Retinal pigment epithelial cell (primary cell): Measurements from ENCODE around the gene GLCE.

Experiments
- DNase-seq: peaks from one replicate; pipeline ENCODE4 v3.0.0-alpha.2; 2010; ENCODE audit warnings: low read depth
- H3K4me3 ChIP-seq: 2 replicates; pipeline ENCODE4 v1.5.1; 2011; ENCODE audit warnings: mild to moderate bottlenecking, low read length, control low read depth, moderate library complexity
- TF ChIP-seq, protein P1 (sequence below): conservative IDR thresholded peaks from 2 replicates; pipeline ENCODE4 v1.5.1; 2011; ENCODE audit warnings: low read depth, low read length, control low read depth, inconsistent platforms

GLCE gene

DNA sequence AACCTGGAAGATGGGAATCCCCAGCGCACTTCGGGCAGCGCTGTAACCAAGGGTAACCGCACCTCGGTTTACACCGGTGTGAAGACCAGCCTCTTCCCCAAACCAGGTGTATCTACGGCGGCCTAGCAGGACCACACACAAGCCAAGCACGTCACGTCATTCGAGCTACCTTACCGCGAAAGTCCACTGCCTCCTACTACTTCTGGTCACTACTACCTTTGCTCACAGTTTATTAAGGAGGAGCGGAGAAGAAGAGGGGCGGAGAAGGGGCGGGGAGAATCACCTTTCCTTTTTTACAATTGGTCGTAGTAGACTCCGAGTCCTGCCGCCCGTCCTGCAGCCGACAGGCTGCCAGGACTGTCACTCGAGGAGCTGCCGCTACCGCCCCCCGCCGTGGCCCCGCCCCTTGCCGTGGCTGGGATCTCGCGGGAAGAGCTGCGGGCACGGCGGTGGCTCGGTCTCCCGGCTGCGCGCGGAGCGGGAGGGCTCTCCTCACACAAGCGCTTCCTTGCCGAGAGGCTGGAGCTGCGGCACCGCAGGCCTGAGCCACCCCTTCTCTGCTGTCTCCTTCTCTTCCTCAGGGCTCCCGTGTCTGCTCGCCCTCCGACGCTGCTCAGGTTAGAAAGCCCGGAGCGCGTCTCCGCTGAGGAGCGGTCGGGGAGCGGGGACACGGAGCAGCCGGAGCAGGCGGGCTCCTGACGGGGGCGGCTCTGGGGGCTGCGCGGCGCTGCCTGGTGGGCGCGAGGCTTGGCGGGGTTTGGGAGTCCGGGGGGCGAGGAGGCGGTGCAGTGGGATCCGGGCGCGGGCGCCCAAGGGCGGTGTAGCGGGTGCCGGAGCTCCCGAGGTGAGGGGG lies at the start of gene GLCE:
Gene GLCE, plus strand, starts transcription at position 495 of the 853 bp plus-strand sequence. CDS start 95,172 bp downstream, outside the sequence.
- DNase-seq: peak; percentile 85
- TF ChIP-seq, protein P1, sequence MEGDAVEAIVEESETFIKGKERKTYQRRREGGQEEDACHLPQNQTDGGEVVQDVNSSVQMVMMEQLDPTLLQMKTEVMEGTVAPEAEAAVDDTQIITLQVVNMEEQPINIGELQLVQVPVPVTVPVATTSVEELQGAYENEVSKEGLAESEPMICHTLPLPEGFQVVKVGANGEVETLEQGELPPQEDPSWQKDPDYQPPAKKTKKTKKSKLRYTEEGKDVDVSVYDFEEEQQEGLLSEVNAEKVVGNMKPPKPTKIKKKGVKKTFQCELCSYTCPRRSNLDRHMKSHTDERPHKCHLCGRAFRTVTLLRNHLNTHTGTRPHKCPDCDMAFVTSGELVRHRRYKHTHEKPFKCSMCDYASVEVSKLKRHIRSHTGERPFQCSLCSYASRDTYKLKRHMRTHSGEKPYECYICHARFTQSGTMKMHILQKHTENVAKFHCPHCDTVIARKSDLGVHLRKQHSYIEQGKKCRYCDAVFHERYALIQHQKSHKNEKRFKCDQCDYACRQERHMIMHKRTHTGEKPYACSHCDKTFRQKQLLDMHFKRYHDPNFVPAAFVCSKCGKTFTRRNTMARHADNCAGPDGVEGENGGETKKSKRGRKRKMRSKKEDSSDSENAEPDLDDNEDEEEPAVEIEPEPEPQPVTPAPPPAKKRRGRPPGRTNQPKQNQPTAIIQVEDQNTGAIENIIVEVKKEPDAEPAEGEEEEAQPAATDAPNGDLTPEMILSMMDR: no peak
- peak within 1 kb of the TSS; percentile 82 for H3K4me3 ChIP-seq

DNA sequence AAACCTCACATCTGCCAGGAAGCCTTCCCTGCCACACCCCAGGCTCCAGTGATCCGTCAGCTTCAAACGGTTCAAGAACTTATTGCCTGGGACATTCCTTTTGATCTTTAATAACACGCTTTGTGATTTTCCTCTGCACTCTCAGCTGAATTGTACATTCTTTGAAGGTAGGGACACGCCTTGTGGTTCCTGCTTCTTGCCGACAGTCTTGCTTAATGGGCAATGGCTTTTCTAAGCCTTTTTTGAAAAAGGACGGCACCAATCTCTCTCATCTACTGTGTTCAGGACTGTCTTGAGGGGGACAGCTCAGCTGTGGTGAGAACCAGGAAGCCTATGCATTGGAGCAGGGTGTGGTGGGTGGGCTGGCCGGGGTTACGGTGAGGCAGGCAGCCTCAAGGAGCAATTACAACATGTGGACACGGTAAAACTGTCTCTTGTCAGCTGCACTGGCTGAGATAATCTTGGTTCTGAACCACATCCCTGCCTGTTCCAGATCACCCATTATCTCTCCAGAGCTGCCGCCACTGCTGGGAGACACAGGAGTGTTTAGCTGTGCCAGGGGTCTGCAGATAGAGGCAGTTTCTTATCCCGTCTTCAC lies 46.0 kb upstream of the GLCE start:
- TF ChIP-seq, protein P1: no peak
- no peak for DNase-seq
- no peak overlapping the region for H3K4me3 ChIP-seq

DNA sequence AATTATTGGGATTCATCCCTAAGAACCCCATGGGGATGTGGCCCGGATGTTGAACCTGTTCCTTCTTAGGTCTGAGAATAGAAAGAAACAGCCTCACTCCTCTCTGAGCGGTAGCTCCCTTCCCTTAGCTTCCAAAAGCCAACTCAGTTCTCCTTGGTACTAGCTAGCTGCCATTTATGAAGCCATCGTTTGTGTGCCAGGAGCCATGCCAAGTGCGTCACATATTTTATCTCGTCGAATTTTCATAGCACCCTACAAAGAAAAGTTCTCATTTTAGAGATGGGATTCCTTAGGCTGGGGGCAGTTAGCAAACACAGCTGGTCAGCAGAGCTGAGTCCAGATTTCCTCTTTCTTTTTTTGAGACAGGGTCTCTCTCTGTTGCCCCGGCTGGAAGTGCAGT lies 45.4 kb upstream of the GLCE start:
- DNase-seq: no peak
- no peak overlapping the region for H3K4me3 ChIP-seq
- TF ChIP-seq, protein P1: no peak

DNA sequence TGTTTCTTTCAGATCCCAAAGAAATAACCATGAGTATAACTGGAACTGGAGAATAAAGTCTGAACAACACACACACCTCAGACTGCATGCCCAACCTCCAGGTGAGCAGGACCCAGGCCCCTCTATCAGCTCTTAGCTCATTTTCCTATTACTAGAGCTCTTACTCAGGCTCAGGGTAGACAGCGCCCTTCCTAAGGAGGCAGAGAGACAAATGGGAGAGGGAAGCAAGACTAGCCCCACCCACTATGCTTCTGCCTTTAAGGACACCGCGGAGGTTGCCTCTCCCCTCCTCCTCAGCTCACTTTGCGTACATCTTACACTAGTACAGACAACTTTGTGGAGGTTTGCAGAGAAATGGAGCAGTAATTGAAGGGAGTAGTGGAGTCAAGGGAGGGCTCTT lies 44.0 kb upstream of the GLCE start:
- DNase-seq: no peak
- TF ChIP-seq, protein P1: no peak
- H3K4me3 ChIP-seq: no peak overlapping the region

DNA sequence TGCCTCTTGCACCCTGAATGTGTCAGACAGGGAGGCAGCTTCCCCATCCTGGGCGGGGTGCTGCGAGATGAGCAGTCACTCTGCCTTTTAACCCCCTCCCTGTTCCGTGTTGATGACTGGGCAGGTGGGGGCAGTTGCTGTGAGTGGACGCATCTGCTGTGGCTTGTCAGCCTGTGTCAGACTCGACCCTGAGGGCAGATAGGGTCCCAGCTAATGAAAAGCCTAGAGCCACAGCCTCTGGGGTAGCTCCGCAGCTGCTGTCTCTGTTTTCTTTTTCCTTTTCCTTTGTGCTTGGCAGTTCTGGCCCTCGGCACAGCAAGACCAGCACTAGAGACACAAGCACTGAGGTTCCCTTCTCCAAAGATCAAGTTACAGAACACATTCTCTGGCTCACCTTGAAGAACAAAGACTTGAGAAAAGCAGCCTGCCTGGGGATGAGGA lies 43.0 kb upstream of the GLCE start:
- DNase-seq: no peak
- no peak overlapping the region for H3K4me3 ChIP-seq
- TF ChIP-seq, protein P1: no peak

DNA sequence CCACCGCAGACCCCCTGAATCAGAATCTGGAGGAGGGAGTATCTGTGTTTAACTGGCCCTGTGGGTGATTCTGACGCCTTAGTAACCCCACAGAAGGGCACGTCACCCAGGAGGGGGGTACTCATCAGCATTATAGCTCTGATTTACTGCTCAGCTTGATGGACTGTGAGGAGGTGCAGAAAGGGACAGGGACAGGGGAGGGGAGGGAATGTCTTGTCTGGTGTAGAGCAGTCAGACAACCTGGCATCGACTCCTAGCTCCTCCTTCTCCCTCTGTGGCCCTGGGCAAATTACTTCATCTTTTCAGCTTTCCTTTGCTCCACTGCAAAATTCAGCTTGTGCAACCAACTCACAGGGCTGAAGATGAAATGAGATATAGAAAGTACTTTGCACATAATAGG lies 42.3 kb upstream of the GLCE start:
- no peak overlapping the region for H3K4me3 ChIP-seq
- DNase-seq: no peak
- TF ChIP-seq, protein P1: no peak

DNA sequence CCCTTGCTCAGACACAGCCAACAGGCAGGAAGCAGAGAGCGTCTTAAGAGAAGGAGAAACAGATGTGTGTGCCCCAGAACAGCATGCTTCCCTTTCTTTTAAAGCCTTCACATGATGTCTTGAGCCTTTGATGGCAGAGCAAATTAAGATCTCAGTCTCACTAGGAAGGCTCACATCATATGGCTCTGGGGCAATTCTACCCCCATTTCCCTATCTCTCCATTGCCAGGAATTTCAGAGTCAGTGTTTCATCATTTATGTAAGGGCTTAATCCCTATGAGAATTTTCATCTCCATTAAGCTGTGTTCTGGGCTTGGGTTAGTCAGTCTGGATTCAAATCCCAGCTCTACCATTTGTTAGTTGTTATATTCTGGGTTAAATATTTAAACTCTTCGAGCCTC lies 41.4 kb upstream of the GLCE start:
- DNase-seq: peak; percentile 47
- H3K4me3 ChIP-seq: no peak overlapping the region
- TF ChIP-seq, protein P1: no peak
